Keratinocyte (primary cell): ENCODE results near the gene F5. TPM values are rescaled to one million over a fixed set of nuclear protein-coding genes. Genes with fewer than 3 reads are reported as not detected.

Experiments used
- DNase-seq: peaks from one replicate; pipeline ENCODE4 v3.0.0-alpha.2; 2011; ENCODE audit warnings: low read depth, missing footprints, low spot score
- FAIRE-seq: peaks from 2 replicates; lab custom pipeline; 2011; peaks lifted over from hg19 to GRCh38; lab: Jason Lieb, UNC
- H2AFZ ChIP-seq: 2 replicates; pipeline ENCODE4 v1.6.0; 2012; ENCODE audit warnings: low read length, control low read depth, inconsistent platforms; ENCODE audit not compliant: control insufficient read depth
- H3K27ac ChIP-seq: 2 replicates; pipeline ENCODE4 v1.5.1; 2011; ENCODE audit warnings: low read length; ENCODE audit not compliant: control insufficient read depth, insufficient read depth
- H3K27me3 ChIP-seq: 3 replicates; pipeline ENCODE4 v1.6.0; 2011; ENCODE audit warnings: low read length; ENCODE audit not compliant: control insufficient read depth, insufficient read depth; ENCODE audit errors: extremely low read depth
- H3K36me3 ChIP-seq, 2 experiments: 2 replicates in 1 of 2; 3 replicates in 1 of 2; pipeline ENCODE4 v1.5.1; 2011; ENCODE audit warnings: low read length in 2 of 2, mild to moderate bottlenecking in 1 of 2; ENCODE audit not compliant: control insufficient read depth in 2 of 2, insufficient read depth in 2 of 2; ENCODE audit errors: extremely low read depth in 1 of 2
- H3K4me1 ChIP-seq: 3 replicates; pipeline ENCODE4 v1.5.1; 2011; ENCODE audit warnings: low read length; ENCODE audit not compliant: control insufficient read depth, insufficient read depth; ENCODE audit errors: extremely low read depth
- H3K4me2 ChIP-seq: 3 replicates; pipeline ENCODE4 v1.6.0; 2011; ENCODE audit warnings: low read depth, low read length; ENCODE audit not compliant: control insufficient read depth, insufficient read depth; ENCODE audit errors: extremely low read depth
- H3K4me3 ChIP-seq, 3 experiments: fragments of 200-600 bp in 1 of 3; sonication (generic) in 1 of 3; 2 replicates in 2 of 3; 3 replicates in 1 of 3; pipeline ENCODE4 v1.5.1; 2011 to 2016; ENCODE audit warnings: low read length in 3 of 3, mild to moderate bottlenecking in 3 of 3, control low read depth in 2 of 3, inconsistent platforms in 1 of 3, low read depth in 1 of 3, mixed read lengths in 1 of 3, mixed run types in 1 of 3, moderate library complexity in 1 of 3; ENCODE audit not compliant: control insufficient read depth in 2 of 3, insufficient read depth in 2 of 3; ENCODE audit errors: extremely low read depth in 1 of 3
- H3K79me2 ChIP-seq: 2 replicates; pipeline ENCODE4 v1.6.0; 2012; ENCODE audit warnings: low read length; ENCODE audit not compliant: control insufficient read depth, insufficient read depth
- H3K9ac ChIP-seq: 3 replicates; pipeline ENCODE4 v1.6.0; 2011; ENCODE audit warnings: low read length; ENCODE audit not compliant: control insufficient read depth, insufficient read depth; ENCODE audit errors: extremely low read depth
- H3K9me1 ChIP-seq: 3 replicates; pipeline ENCODE4 v1.6.0; 2011; ENCODE audit warnings: low read length; ENCODE audit not compliant: control insufficient read depth, insufficient read depth; ENCODE audit errors: extremely low read depth
- H3K9me3 ChIP-seq: 2 replicates; pipeline ENCODE4 v1.5.1; 2012; ENCODE audit warnings: low read depth, low read length; ENCODE audit not compliant: control insufficient read depth
- H4K20me1 ChIP-seq: 3 replicates; pipeline ENCODE4 v1.6.0; 2011; ENCODE audit warnings: low read length; ENCODE audit not compliant: control insufficient read depth, insufficient read depth; ENCODE audit errors: extremely low read depth
- CTCF ChIP-seq, 3 experiments: IDR thresholded peaks in 1 of 3; conservative IDR thresholded peaks in 1 of 3; optimal IDR thresholded peaks in 1 of 3; 2 replicates in 2 of 3; 3 replicates in 1 of 3; pipeline versions ENCODE3 to v1.5.1; 2011; ENCODE audit warnings: low read length in 3 of 3, mild to moderate bottlenecking in 3 of 3, moderate library complexity in 2 of 3, control low read depth in 1 of 3, inconsistent platforms in 1 of 3; ENCODE audit not compliant: insufficient read depth in 2 of 3; ENCODE audit errors: extremely low read depth in 1 of 3
- EZH2 ChIP-seq: IDR thresholded peaks from one replicate; pipeline ENCODE4 v1.6.1; 2012; ENCODE audit warnings: inconsistent platforms, mild to moderate bottlenecking, low read length, moderate library complexity
- dilution Hi-C: fragments of 300-500 bp; cut with MboI; formaldehyde crosslinking; loops from one replicate; pipeline ENCODE4 v1.7.0; 2020; ENCODE audit warnings: low sequenced_read_pairs; ENCODE audit not compliant: extremely low pct_ligation_motif_present
- polyA plus RNA-seq, 5 experiments: library from polyadenylated mRNA; depleted of rRNA in 3 of 5; stranded (reverse) in 3 of 5; stranded (forward) in 1 of 5; unstranded in 1 of 5; fragments of >200 nt; gene quantifications; 1 replicate in 1 of 5; 2 replicates in 3 of 5; 3 replicates in 1 of 5; pipeline versions ENCODE4 v1.2.1 to v1.2.3, GENCODE V29; 2011 to 2012; ENCODE audit warnings: missing spikeins in 2 of 5, low read depth in 1 of 5, low replicate concordance in 1 of 5

The F5 gene
- polyA plus RNA-seq, 1 donor (not counting 4 experiments of a cell fraction or from before 2014, with no cell fraction given): 0.01 TPM

- no peaks in the 10 kb centered on the region for H3K79me2 ChIP-seq
- dilution Hi-C loops: no loop called here
- H3K36me3 ChIP-seq: no peaks in the 10 kb centered on the region
- no peak overlapping the region for H2AFZ ChIP-seq
- no peaks in the 10 kb centered on the region for H3K4me1 ChIP-seq
- no peaks in the 10 kb centered on the region for H4K20me1 ChIP-seq
- peaks cover 2% of the 10 kb centered on the region for H3K27me3 ChIP-seq
- DNase-seq (no peak), FAIRE-seq (no peak)
- no peak overlapping the region for H3K9ac ChIP-seq
- TF ChIP-seq CTCF (optimal IDR thresholded peaks at IDR 0.05 in 1 of 3, IDR thresholded peaks at IDR 0.05 in 1 of 3, conservative IDR thresholded peaks at IDR 0.05 in 1 of 3; ENCODE audit: extremely low read depth in 1 of 3, insufficient read depth in 2 of 3, low read length in 3 of 3) (no peak), EZH2 (no peak)
- H3K9me1 ChIP-seq: no peaks in the 10 kb centered on the region
- H3K4me2 ChIP-seq: no peak overlapping the region
- H3K27ac ChIP-seq: no peak overlapping the region
- H3K9me3 ChIP-seq: no peaks in the 10 kb centered on the region
- no peak overlapping the region for H3K4me3 ChIP-seq
These were observed 4.7 kb upstream of the F5 start for GRCh38 chr1:169590932-169591331.

- no peaks in the 10 kb centered on the region for H3K36me3 ChIP-seq
- no peak overlapping the region for H3K27ac ChIP-seq
- TF ChIP-seq CTCF (optimal IDR thresholded peaks at IDR 0.05 in 1 of 3, IDR thresholded peaks at IDR 0.05 in 1 of 3, conservative IDR thresholded peaks at IDR 0.05 in 1 of 3; ENCODE audit: extremely low read depth in 1 of 3, insufficient read depth in 2 of 3, low read length in 3 of 3): no peak
- TF ChIP-seq EZH2: no peak
- no peak overlapping the region for H2AFZ ChIP-seq
- H3K4me3 ChIP-seq: no peak overlapping the region
- H3K9me3 ChIP-seq: no peaks in the 10 kb centered on the region
- peaks cover 2% of the 10 kb centered on the region for H3K27me3 ChIP-seq
- FAIRE-seq (no peak), DNase-seq (no peak)
- H3K9me1 ChIP-seq: no peaks in the 10 kb centered on the region
- dilution Hi-C loops: no loop called here
- H3K4me1 ChIP-seq: peaks cover 8% of the 10 kb centered on the region
- H4K20me1 ChIP-seq: no peaks in the 10 kb centered on the region
- no peak overlapping the region for H3K9ac ChIP-seq
- H3K79me2 ChIP-seq: no peaks in the 10 kb centered on the region
- no peak overlapping the region for H3K4me2 ChIP-seq
These were observed 2.7 kb upstream of the F5 start for GRCh38 chr1:169588785-169589485.
